K562 (cell line): ENCODE data around the gene RHBDL3. TPM values are rescaled to one million over a fixed set of nuclear protein-coding genes. Genes with fewer than 3 reads are reported as not detected.

Experiments
- ATF2 ChIP-seq: sonication (generic); formaldehyde crosslinking; IDR thresholded peaks from 2 replicates; pipeline ENCODE4 v1.8.1; 2022; ENCODE audit warnings: missing genetic modification reagents
- C11orf30 ChIP-seq: fragments of 450-650 bp; IDR thresholded peaks from 2 replicates; pipeline ENCODE4 v1.6.1; 2016; ENCODE audit warnings: low read depth, mild to moderate bottlenecking
- CHD1 ChIP-seq: fragments of 200-600 bp; sonication (generic); IDR thresholded peaks from one replicate; pipeline ENCODE4 v1.6.1; 2012; ENCODE audit warnings: mild to moderate bottlenecking, moderate library complexity, low read length, inconsistent platforms
- ETV5 ChIP-seq: sonication (generic); formaldehyde crosslinking; IDR thresholded peaks from 2 replicates; pipeline ENCODE4 v1.4.0; 2020; ENCODE audit warnings: low read depth, mild to moderate bottlenecking, missing genetic modification reagents
- GTF2A2 ChIP-seq: IDR thresholded peaks from 2 replicates; pipeline ENCODE4 v1.6.1; 2016; ENCODE audit warnings: mild to moderate bottlenecking, missing genetic modification characterization, missing compliant biosample characterization
- HNRNPLL ChIP-seq: fragments of 200-400 bp; formaldehyde crosslinking; IDR thresholded peaks from 2 replicates; pipeline ENCODE4 v1.6.1; 2017; ENCODE audit warnings: low read length, low read depth, mild to moderate bottlenecking; ENCODE audit not compliant: poor library complexity, severe bottlenecking
- KAT7 ChIP-seq: sonication (generic); formaldehyde crosslinking; IDR thresholded peaks from 2 replicates; pipeline ENCODE4 v1.8.0; 2022; ENCODE audit warnings: missing genetic modification reagents, mild to moderate bottlenecking, borderline replicate concordance
- KHSRP ChIP-seq: fragments of 450-650 bp; IDR thresholded peaks from 2 replicates; pipeline ENCODE4 v1.6.1; 2017
- L3MBTL2 ChIP-seq: fragments of 450-650 bp; IDR thresholded peaks from 2 replicates; pipeline ENCODE4 v1.6.1; 2016; ENCODE audit warnings: mild to moderate bottlenecking, moderate library complexity
- MCM3 ChIP-seq: fragments of 450-650 bp; IDR thresholded peaks from 2 replicates; pipeline ENCODE4 v1.6.1; 2016
- MCM5 ChIP-seq: fragments of 450-650 bp; IDR thresholded peaks from 2 replicates; pipeline ENCODE4 v1.6.1; 2016; ENCODE audit warnings: low read depth
- MEF2A ChIP-seq: IDR thresholded peaks from 2 replicates; pipeline ENCODE4 v1.6.1; 2011; ENCODE audit warnings: low read depth, mild to moderate bottlenecking, low read length, moderate library complexity; ENCODE audit not compliant: control insufficient read depth
- MLLT1 ChIP-seq, 2 experiments: fragments of 450-650 bp; IDR thresholded peaks; 2 replicates each; pipeline ENCODE4 v1.6.1; 2016
- NFRKB ChIP-seq: fragments of 450-650 bp; IDR thresholded peaks from 2 replicates; pipeline ENCODE4 v1.6.1; 2016; ENCODE audit warnings: low read depth
- POU5F1 ChIP-seq: fragments of 150-350 bp; IDR thresholded peaks from 2 replicates; pipeline ENCODE4 v1.6.1; 2014; ENCODE audit warnings: borderline replicate concordance, low read length, low read depth, mild to moderate bottlenecking; ENCODE audit not compliant: partially characterized antibody
- PTBP1 ChIP-seq: fragments of 200-400 bp; formaldehyde crosslinking; IDR thresholded peaks from 2 replicates; pipeline ENCODE4 v1.6.1; 2017; ENCODE audit warnings: low read depth, low read length
- RBM17 ChIP-seq: fragments of 200-400 bp; formaldehyde crosslinking; IDR thresholded peaks from 2 replicates; pipeline ENCODE4 v1.6.1; 2017; ENCODE audit warnings: low read depth, mild to moderate bottlenecking, low read length, borderline replicate concordance
- SMAD1 ChIP-seq: fragments of 150-350 bp; IDR thresholded peaks from 2 replicates; pipeline ENCODE4 v1.6.1; 2014; ENCODE audit warnings: low read length, low read depth; ENCODE audit not compliant: partially characterized antibody
- SMAD3 ChIP-seq: fragments of 450-650 bp; formaldehyde crosslinking; conservative IDR thresholded peaks from 2 replicates; pipeline ENCODE4 v1.4.0; 2020; ENCODE audit warnings: mild to moderate bottlenecking
- XRCC3 ChIP-seq: fragments of 450-650 bp; IDR thresholded peaks from 2 replicates; pipeline ENCODE4 v1.6.1; 2017; ENCODE audit warnings: mild to moderate bottlenecking, moderate library complexity
- ZNF699 ChIP-seq: fragments of 250-450 bp; sonication (Bioruptor Pico); IDR thresholded peaks from 2 replicates; pipeline ENCODE4 v1.8.0; 2021; ENCODE audit warnings: mild to moderate bottlenecking, moderate library complexity; ENCODE audit not compliant: insufficient replicate concordance
- polyA plus RNA-seq, 8 experiments: library from polyadenylated mRNA; depleted of rRNA in 4 of 8; stranded (reverse) in 5 of 8; unstranded in 3 of 8; fragments of >200 nt; fragmentation: Nextera tagmentation in 2 of 8; fragmentation: Illumina TruSeq in 1 of 8; extraction: Ambion mirVana in 2 of 8; extraction: Trizol in 1 of 8; gene quantifications; 2 replicates each; pipeline versions ENCODE4 v1.2.1 to v1.2.3, GENCODE V29; 2011 to 2014; ENCODE audit warnings: inconsistent platforms in 1 of 8, missing spikeins in 1 of 8
- total RNA-seq, 7 experiments: library from RNA; depleted of rRNA in 6 of 7; stranded (reverse); fragments of >200 nt in 6 of 7; fragmentation: Illumina TruSeq in 2 of 7; extraction: Trizol in 2 of 7; gene quantifications; 2 replicates each; pipeline versions ENCODE4 v1.2.1 to v1.2.3, GENCODE V29; 2011 to 2021; ENCODE audit warnings: low replicate concordance in 1 of 7
- TF ChIP-seq, protein P1 (sequence below): sonication (generic); formaldehyde crosslinking; IDR thresholded peaks from 2 replicates; pipeline ENCODE4 v1.8.0; 2022; ENCODE audit warnings: mild to moderate bottlenecking, missing genetic modification reagents
- TF ChIP-seq, protein P2 (sequence below): fragments of 450-650 bp; IDR thresholded peaks from 2 replicates; pipeline ENCODE4 v1.6.1; 2016; ENCODE audit warnings: borderline replicate concordance

Gene RHBDL3
- total and polyA plus RNA-seq, 9 of the 15 experiments (the other 6 are each of a cell fraction or from before 2014, with no cell fraction given): 0.06 to 0.31 (median 0.09) TPM; not detected in 4

GRCh38 chr17:32341857-32342602 is 76.4 kb downstream of the RHBDL3 start, which contains the start of gene C17orf75 (continued):
- TF ChIP-seq, protein P1, sequence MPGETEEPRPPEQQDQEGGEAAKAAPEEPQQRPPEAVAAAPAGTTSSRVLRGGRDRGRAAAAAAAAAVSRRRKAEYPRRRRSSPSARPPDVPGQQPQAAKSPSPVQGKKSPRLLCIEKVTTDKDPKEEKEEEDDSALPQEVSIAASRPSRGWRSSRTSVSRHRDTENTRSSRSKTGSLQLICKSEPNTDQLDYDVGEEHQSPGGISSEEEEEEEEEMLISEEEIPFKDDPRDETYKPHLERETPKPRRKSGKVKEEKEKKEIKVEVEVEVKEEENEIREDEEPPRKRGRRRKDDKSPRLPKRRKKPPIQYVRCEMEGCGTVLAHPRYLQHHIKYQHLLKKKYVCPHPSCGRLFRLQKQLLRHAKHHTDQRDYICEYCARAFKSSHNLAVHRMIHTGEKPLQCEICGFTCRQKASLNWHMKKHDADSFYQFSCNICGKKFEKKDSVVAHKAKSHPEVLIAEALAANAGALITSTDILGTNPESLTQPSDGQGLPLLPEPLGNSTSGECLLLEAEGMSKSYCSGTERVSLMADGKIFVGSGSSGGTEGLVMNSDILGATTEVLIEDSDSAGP: no peak
- TF ChIP-seq KAT7 (CRISPR knock-in tag): no peak; the same call in 1 of the 2 replicates
- 0 out of 2 replicates have a peak, but pooled peaks have one; percentile 12 for TF ChIP-seq SMAD3
- TF ChIP-seq L3MBTL2: peak; percentile 60
- no peak for TF ChIP-seq XRCC3
- no peak for TF ChIP-seq MCM3
- TF ChIP-seq MCM5: no peak
- TF ChIP-seq ETV5 (CRISPR knock-in tag): no peak
- peak; percentile 93 for TF ChIP-seq C11orf30
- peak; percentile 53 for TF ChIP-seq HNRNPLL
- TF ChIP-seq SMAD1: peak; percentile 67
- no peak for TF ChIP-seq KHSRP
- peak; percentile 83 for TF ChIP-seq NFRKB
- peak in 1 of 2 experiments; percentile 57; a peak in 2 of 4 replicates for TF ChIP-seq MLLT1 (IDR thresholded peaks at IDR 0.05)
- TF ChIP-seq GTF2A2 (tag): peak; percentile 89
- TF ChIP-seq CHD1: no peak
- TF ChIP-seq, protein P2, sequence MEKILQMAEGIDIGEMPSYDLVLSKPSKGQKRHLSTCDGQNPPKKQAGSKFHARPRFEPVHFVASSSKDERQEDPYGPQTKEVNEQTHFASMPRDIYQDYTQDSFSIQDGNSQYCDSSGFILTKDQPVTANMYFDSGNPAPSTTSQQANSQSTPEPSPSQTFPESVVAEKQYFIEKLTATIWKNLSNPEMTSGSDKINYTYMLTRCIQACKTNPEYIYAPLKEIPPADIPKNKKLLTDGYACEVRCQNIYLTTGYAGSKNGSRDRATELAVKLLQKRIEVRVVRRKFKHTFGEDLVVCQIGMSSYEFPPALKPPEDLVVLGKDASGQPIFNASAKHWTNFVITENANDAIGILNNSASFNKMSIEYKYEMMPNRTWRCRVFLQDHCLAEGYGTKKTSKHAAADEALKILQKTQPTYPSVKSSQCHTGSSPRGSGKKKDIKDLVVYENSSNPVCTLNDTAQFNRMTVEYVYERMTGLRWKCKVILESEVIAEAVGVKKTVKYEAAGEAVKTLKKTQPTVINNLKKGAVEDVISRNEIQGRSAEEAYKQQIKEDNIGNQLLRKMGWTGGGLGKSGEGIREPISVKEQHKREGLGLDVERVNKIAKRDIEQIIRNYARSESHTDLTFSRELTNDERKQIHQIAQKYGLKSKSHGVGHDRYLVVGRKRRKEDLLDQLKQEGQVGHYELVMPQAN: peak; percentile 43; the same call in 1 of the 2 replicates
- TF ChIP-seq MEF2A: peak; percentile 55; the same call in 1 of the 2 replicates
- TF ChIP-seq ZNF699 (CRISPR knock-in tag): no peak
- TF ChIP-seq ATF2 (CRISPR knock-in tag): no peak
- TF ChIP-seq PTBP1: 0 out of 2 replicates have a peak, but pooled peaks have one; percentile 57
- TF ChIP-seq POU5F1: no peak
- no peak for TF ChIP-seq RBM17
